ENCODE data around the gene SH3D19.
"Not testable (repeated sequence)": the region's sequence is repeated elsewhere in the genome, so short reads cannot be mapped to it uniquely, and the experiment has no call there.

SH3D19 gene

GRCh38 chr4:151267104-151267503, 58.3 kb downstream of the SH3D19 start:
- no peak for DNase-seq

- no peak for DNase-seq
Measured at GRCh38 chr4:151266497-151266896, 58.9 kb downstream of the SH3D19 start.

- no peak for DNase-seq
Measured at GRCh38 chr4:151263455-151263854, 62.0 kb downstream of the SH3D19 start.

GRCh38 chr4:151260526-151260925, 64.9 kb downstream of the SH3D19 start:
- no peak for DNase-seq

- DNase-seq: no peak
Measured at GRCh38 chr4:151259752-151260151, 65.7 kb downstream of the SH3D19 start.

- no peak for DNase-seq
Measured at GRCh38 chr4:151257704-151258103, 67.7 kb downstream of the SH3D19 start.

GRCh38 chr4:151256134-151256533, 69.3 kb downstream of the SH3D19 start:
- DNase-seq: no peak

GRCh38 chr4:151255680-151256079, 69.7 kb downstream of the SH3D19 start:
- DNase-seq: not testable (repeated sequence)

GRCh38 chr4:151255226-151255625, 70.2 kb downstream of the SH3D19 start:
- not testable (repeated sequence) for DNase-seq

GRCh38 chr4:151251603-151252304, 73.7 kb downstream of the SH3D19 start:
- no peak for DNase-seq

- DNase-seq: no peak
Measured at GRCh38 chr4:151250706-151251105, 74.7 kb downstream of the SH3D19 start.

- DNase-seq: no peak
Measured at GRCh38 chr4:151248519-151248918, 76.9 kb downstream of the SH3D19 start.

- DNase-seq: no peak
Measured at GRCh38 chr4:151247395-151247794, 78.0 kb downstream of the SH3D19 start.

- no peak for DNase-seq
Measured at GRCh38 chr4:151246742-151247141, 78.7 kb downstream of the SH3D19 start.

- no peak for DNase-seq
Measured at GRCh38 chr4:151242305-151242704, 83.1 kb downstream of the SH3D19 start.

GRCh38 chr4:151239608-151240007, 85.8 kb downstream of the SH3D19 start:
- no peak for DNase-seq

GRCh38 chr4:151238477-151238876, 86.9 kb downstream of the SH3D19 start:
- no peak for DNase-seq

- DNase-seq: no peak
Measured at GRCh38 chr4:151236036-151236435, 89.4 kb downstream of the SH3D19 start.

- DNase-seq: not testable (repeated sequence)
Measured at GRCh38 chr4:151235373-151235772, 90.0 kb downstream of the SH3D19 start.

GRCh38 chr4:151233600-151233999, 91.8 kb downstream of the SH3D19 start:
- no peak for DNase-seq

GRCh38 chr4:151231915-151232595, 93.3 kb downstream of the SH3D19 start:
- no peak for DNase-seq

- no peak for DNase-seq
Measured at GRCh38 chr4:151228189-151229119, 97.0 kb downstream of the SH3D19 start.

- no peak for DNase-seq
Measured at GRCh38 chr4:151227731-151228130, 97.7 kb downstream of the SH3D19 start.

Data from activated CD8-positive, alpha-beta memory T cell treated with anti-CD3 and anti-CD28 coated beads, Interleukin-2, amount 50 U/mL, for 4 hours (primary cell).